Measurements from ENCODE around the gene RASSF3.
A peak's percentile ranks its signal among the peaks of the same experiment; 100 is the strongest.
"Not testable (repeated sequence)": the region's sequence is repeated elsewhere in the genome, so short reads cannot be mapped to it uniquely, and the experiment has no call there.

RASSF3 gene

DNA sequence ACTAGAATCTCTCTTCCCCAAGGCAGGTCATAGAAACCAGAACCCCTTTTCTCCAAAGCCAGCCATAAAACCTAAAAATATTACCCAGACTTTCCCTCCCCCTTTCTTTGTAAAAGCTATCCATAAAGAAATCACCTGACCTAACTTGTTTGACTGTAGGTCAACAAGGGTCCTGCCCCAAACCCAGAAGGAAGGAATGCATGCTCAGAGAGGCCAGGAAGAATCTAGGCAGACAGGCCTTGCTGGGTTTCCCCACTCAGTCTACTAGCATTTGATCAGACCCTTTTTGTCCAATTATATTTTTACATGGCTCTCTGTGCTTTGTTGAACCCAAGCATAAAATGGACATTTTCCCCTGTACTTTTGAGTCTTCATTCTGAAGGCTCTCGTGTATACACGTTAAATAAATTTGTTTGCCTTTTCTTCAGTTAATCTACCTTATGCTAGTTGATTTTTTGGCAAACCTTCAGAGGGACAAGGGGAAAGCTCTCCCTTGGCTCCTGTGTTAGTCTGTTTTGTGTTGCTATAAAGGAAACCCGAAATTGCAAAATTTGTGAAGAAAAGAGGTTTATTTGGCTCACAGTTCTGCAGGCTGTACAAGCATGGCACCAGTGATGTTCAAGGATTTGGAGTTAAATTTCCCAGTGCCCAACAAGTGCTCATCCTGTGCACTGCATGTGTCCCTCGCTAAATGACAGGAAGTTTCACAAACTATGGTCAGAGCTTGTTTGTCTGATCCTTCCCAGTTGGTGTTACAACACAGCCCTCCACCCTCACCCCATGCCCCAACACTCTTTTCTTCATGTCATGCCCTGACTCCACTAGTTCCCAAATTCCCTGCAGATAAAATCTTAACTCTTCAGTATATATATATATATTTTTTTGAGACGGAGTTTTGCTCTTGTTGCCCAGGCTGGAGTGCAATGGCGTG, 14.2 kb upstream of the RASSF3 start:
- DNase-seq (ENCODE audit: low read depth in 2 of 2, low spot score in 1 of 2) = no peak

GRCh38 chr12:64598831-64599230, 11.5 kb upstream of the RASSF3 start:
- DNase-seq (ENCODE audit: low read depth in 2 of 2, low spot score in 1 of 2) = no peak

DNA sequence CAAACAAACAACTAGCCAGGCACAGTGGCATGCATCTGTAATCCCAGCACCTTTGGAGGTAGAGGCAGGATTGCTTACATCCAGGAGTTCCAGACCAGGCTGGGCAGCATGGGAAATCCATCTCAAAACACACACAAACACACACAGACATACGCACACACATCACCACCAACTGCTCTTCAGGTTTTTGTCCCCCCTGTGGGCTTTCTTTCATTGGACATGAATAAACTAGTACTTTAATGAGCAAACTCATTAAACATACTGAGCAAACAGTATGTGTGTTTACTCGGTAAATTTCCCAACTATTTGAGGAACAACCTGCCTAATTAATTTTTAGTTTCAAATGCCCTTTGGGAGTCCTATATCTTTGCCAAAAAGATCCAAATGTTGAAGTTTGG, 10.1 kb upstream of the RASSF3 start:
- no peak for DNase-seq (ENCODE audit: low read depth in 2 of 2, low spot score in 1 of 2)

- DNase-seq (ENCODE audit: low read depth in 2 of 2, low spot score in 1 of 2) = no peak
Observed at GRCh38 chr12:64603183-64603841, 7.0 kb upstream of the RASSF3 start.

DNA sequence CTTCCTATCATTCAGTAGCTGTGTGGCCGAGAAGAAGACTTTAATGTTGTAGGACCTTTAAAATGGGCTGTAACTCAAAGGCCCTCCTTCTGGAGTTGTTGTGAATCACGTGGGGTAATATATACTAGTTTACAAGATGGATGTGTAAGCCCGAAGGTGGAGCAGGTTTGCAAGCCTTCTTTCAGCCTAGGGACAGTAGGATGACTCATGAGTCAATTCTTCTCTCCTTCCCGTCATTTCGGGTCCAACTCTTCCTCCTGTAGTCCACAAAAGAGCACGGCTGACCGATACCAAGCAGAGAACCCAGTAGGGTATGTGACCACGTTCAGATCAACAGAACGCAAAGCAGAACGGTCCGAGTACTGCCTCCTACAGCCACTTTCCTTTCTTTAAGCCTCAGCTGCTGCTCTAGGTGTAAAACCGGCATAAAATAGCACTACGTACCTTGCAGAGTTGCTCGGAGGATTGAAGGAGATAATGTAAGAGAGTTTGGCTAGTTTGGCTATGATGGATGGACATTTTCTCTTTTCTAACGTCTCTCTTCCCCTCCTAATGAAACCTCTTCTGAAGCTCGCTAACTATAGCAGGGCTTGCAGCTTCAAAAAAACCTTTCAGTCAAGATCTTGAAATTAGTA, 1.3 kb upstream of the RASSF3 start:
- no peak for DNase-seq (ENCODE audit: low read depth in 2 of 2, low spot score in 1 of 2)

- no peak for DNase-seq (ENCODE audit: low read depth in 2 of 2, low spot score in 1 of 2)
Observed at GRCh38 chr12:64609536-64610078, 688 bp upstream of the RASSF3 start.

DNA sequence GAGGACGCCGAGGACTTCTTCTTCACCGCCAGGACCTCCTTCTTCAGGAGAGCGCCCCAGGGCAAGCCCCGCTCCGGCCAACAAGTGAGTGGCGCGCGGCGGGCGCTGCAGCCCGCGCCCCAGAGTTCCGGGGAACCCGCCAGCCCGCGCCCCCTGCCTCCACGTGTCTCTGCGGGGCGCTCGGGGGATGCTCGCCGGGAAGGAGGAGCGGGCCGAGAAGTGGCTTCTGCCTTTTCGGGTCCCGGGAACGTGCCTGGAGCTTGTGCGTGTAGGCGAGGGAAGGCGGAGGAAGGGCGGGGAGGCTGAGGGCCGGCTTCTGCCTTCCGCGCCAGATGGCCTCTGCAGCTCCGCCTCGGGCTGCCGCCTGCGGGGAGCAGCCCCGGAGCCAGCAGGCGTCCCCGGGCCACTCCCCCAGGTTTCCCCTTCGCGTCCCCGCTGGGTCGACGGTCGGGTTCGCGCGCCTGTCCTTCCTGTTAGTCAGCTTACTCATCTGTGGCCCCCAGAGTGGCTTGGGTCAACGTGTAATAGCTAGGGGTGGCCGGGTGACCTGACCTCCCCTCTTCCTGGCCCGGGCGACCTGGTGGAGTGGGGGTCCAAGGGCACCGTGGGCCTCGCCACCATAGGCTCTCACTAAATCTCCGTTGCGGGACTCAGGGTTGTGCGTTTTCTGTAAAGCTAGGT, 505 bp downstream of the RASSF3 start:
- peak in 1 of 2 donors; percentile 51 for DNase-seq (ENCODE audit: low read depth in 2 of 2, low spot score in 1 of 2)

DNA sequence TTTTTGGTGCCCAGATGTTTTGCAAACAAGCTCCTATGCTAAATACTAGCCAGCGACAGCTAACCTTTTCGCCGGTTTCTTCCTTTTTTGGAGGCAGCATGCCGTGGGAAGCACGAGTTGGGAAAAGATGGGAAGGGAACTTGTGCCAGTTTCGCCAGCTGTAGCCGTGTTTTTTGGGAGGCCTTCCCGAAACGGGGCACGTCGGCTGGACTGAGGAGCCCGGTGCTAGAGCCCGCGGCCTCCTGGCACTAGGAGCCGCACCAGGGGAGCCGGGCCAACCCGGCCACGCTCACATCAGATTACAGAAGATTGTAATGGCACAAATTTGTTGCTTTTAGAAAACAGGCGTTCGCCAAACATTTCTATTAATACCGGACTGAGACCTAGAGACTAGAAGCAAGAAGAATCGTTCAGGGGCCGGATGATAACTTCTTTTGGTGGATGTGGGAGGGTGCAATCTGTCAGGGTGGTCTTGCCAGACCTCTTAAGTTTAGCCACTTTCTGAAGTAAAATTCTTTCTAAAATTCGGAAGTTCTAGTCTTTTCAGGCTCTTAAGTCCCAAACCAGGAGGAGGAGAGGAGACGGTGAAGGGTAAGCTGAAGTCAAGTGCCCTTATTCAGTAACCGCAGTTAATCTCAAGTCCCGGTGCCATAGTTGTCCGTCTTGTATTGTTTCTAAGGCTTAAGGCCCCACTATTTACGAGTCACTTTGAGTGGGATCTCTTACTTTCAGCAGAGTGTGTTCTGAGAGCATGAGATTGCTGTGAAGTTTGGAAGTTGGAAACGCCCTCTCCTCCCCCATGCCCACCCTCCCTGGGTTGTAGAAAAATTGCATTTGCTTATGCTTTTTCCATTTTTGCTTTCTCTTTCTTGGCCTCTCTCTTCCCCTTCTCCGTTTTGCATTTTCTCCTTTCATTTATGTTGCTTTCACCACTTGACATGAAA, 1.3 kb downstream of the RASSF3 start:
- DNase-seq (ENCODE audit: low read depth in 2 of 2, low spot score in 1 of 2) = no peak

DNA sequence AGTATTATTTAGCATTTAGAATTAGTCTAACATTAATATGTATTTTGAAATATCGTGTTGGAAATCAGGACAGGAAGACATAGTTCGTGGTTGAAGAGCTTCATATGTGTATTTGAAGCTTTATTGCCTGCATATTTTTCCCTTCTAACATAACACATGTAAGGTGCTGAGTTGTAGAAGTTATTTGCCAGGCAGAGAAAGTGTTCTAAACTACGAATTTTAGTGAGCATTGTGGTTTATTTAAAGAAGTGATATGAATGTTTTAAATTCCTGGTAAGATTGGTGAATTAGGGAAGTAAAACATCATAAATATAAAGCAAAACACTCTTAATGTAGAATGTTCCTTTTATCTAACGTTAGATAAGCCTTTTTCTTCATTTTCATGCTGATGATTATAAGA, 2.5 kb downstream of the RASSF3 start:
- no peak for DNase-seq (ENCODE audit: low read depth in 2 of 2, low spot score in 1 of 2)

DNA sequence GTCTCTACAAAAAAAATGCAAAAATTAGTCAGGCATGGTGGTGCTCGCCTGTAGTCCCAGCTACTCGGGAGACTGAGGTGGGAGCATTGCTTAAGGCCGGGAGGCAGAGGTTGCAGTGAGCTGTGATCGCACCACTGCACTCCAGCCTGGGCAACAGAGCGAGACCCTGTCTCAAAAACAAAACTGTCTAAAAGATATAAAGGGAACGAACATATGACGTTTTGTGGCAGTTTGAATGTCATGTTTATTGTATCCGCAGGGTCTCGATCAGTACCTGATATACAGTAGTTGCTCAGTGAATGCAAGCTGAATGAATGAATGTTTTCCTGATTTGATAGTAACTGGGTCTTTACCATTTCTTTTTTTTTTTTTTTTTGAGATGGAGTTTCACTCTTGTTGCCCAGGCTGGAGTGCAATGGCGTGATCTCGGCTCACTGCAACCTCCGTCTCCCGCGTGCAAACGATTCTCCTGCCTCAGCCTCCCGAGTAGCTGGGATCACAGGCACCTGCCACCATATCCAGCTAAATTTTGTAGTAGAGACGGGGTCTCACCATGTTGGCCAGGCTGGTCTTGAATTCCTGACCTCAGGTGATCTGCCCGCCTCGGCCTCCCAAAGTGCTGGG, 3.6 kb downstream of the RASSF3 start:
- not testable (repeated sequence) for DNase-seq (ENCODE audit: low read depth in 2 of 2, low spot score in 1 of 2)

DNA sequence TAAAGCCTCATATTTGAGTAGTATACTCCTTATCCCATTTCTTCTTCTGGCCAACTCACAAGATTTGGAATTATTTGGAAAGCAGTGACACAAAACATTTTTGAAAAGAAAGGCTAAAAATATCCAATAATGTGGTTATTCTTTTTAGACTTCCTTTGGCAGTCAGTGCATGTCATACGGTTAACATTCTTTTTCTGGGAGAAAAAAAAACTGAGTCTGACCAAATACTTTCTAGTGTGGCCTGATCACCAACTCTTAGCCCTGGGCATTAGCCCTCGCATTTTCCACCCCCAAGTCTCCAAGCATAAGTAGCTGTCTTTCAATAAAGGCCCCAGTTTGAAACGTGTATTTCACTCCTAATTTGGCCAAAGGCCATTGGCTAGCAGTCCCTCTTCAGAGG, 5.9 kb downstream of the RASSF3 start:
- DNase-seq (ENCODE audit: low read depth in 2 of 2, low spot score in 1 of 2) = no peak

DNA sequence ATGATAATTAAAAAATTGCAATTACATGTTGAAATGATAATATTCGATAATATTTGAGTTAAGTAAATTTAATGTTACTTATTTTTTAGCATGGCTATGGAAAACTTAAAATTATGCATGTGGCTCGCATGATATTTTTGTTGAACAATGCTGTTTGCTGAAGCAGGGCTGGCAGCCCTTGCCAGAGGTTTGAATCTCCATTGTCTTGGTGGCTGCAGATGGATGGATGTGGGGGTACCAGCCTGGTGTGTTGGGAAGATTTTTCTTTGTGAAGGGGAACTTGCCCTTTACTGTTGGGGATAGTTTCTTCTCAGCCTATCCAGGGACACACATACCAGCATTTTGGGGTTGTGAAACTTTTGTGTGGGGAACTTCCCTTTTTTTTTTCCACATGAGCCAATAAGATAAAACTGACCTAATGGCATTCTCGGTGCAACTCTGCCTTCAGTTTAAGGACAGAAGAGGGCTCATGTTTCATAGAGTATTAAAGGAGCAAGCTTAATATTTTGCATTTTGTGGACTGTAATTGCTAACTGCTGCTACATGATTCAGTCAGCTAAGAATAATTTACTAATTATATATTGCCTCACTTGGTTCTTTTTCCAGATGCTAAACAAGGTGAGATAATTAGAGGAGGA, 8.8 kb downstream of the RASSF3 start:
- no peak for DNase-seq (ENCODE audit: low read depth in 2 of 2, low spot score in 1 of 2)

- DNase-seq (ENCODE audit: low read depth in 2 of 2, low spot score in 1 of 2) = no peak
Observed at GRCh38 chr12:64621257-64621942, 11.1 kb downstream of the RASSF3 start.

DNA sequence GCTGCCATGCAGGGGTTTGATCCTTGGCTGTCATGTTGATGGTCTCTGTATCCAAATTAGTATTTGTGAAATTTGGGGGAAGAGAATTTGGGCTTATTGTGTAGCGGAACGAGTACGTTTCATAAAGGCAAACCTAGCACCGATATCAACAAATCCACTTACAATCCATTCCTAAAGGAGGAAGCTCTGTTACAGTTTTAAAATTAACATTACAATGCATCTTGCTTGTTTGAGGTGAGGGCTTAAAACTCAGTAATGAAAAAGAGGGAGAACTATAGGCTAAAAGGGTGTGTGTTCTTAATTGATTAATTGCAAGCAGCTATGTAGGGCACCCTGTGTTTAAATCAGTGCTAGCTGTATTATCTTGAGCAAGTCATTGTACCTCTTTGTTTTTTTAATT, 13.7 kb downstream of the RASSF3 start:
- no peak for DNase-seq (ENCODE audit: low read depth in 2 of 2, low spot score in 1 of 2)

GRCh38 chr12:64625243-64626077, 15.2 kb downstream of the RASSF3 start:
- no peak for DNase-seq (ENCODE audit: low read depth in 2 of 2, low spot score in 1 of 2)

- not testable (repeated sequence) for DNase-seq (ENCODE audit: low read depth in 2 of 2, low spot score in 1 of 2)
Observed at GRCh38 chr12:64626588-64626987, 16.3 kb downstream of the RASSF3 start.

- no peak for DNase-seq (ENCODE audit: low read depth in 2 of 2, low spot score in 1 of 2)
Observed at GRCh38 chr12:64627771-64628170, 17.5 kb downstream of the RASSF3 start.

GRCh38 chr12:64631197-64631596, 20.9 kb downstream of the RASSF3 start:
- DNase-seq (ENCODE audit: low read depth in 2 of 2, low spot score in 1 of 2) = no peak
